NCI-H2081 treated with DMSO at 0.1 percent for 48 hours (cell line): ENCODE data around the gene GAD1.

Experiments used
- DNase-seq: peaks from one replicate; lab custom pipeline; 2025; lab: John Stamatoyannopoulos, UW

The GAD1 gene

DNA sequence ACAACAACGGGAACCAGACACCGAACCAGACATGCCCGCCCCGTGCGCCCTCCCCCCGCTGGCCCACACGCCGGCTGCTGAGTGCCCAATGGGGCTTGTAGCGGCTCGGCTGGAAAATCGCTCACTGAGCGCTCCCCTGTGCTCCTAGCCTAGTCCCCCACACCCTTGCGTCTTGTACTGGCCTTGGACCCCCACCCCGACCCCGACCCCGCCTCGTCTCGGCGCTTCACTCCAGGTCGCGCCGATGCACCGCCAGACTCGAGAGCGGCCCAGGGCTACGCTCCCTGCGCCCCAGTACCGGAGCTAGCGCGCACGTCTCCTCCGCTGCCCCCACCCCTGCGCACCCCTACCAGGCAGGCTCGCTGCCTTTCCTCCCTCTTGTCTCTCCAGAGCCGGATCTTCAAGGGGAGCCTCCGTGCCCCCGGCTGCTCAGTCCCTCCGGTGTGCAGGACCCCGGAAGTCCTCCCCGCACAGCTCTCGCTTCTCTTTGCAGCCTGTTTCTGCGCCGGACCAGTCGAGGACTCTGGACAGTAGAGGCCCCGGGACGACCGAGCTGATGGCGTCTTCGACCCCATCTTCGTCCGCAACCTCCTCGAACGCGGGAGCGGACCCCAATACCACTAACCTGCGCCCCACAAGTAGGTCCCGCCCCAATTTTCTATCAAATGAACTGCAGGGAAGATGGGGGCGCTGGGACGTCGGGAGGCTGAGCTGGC lies 1.5 kb downstream of the GAD1 start:
- DNase-seq, result no peak

- no peak for DNase-seq
Measured at GRCh38 chr2:170818752-170819470, 2.2 kb downstream of the GAD1 start.

- no peak for DNase-seq
Measured at GRCh38 chr2:170819680-170820664, 3.3 kb downstream of the GAD1 start.

- no peak for DNase-seq
Measured at GRCh38 chr2:170820757-170821530, 4.3 kb downstream of the GAD1 start.

- DNase-seq, result no peak
Measured at GRCh38 chr2:170821531-170822289, 5.0 kb downstream of the GAD1 start.

GRCh38 chr2:170822290-170823087 lies 5.8 kb downstream of the GAD1 start:
- no peak for DNase-seq

DNA sequence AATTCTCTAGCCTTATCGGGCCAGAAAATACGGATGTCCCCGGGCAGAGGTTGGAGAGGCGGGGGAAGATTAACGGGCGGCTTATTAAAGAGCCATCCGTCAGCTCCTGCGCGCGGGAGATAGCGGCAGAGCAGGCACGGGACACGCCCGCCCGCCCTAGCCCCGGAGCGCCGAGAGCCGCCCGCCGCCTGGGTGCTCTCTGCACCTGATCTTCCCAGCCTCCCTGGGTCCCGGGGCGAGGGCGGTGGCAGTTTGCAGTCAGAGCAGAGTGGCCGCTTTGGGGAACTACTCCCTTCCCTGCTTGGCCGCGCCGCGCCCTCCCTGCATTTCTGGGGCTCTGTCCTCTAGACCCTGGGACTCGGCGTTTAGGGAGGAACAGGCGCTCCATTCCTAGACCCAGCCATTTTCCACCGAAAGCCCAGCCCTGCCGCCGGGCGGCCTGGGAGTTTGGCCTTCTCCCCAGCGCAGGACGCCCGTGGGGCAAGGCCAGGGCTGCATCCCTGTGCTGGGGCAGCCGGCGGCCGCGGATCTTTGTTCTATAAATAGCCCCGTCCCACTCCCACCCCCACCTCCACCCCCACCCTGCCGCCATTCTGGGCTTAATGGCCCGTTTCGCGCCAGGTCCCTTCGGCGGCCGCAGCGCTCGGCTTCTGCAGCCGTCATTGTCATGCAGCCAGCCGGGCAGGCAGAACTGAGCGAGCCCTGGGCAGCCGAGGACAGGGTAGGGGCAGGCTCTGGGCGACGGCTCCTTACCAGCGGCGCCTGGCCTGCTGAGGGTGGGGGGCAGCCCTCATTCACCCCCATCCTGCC lies 6.6 kb downstream of the GAD1 start:
- no peak for DNase-seq

DNA sequence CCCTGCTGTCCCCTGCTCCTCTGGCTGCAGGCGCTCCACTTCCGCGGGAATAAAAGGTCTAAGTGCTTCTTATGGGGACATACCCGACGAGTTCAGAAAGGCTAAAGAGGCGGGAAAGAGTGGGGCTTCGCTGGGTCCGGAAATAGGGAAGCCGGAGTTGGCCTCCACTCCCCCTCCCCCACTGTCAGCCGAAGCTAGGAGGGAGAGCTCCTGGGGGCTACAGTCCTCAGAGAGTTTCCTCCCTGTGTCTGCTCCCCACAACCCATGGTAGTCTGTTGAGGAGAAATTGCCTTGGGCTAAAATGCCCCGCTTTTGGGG lies 7.2 kb downstream of the GAD1 start:
- DNase-seq, result no peak

- DNase-seq, result no peak
Measured at GRCh38 chr2:170824526-170825015, 7.9 kb downstream of the GAD1 start.

DNA sequence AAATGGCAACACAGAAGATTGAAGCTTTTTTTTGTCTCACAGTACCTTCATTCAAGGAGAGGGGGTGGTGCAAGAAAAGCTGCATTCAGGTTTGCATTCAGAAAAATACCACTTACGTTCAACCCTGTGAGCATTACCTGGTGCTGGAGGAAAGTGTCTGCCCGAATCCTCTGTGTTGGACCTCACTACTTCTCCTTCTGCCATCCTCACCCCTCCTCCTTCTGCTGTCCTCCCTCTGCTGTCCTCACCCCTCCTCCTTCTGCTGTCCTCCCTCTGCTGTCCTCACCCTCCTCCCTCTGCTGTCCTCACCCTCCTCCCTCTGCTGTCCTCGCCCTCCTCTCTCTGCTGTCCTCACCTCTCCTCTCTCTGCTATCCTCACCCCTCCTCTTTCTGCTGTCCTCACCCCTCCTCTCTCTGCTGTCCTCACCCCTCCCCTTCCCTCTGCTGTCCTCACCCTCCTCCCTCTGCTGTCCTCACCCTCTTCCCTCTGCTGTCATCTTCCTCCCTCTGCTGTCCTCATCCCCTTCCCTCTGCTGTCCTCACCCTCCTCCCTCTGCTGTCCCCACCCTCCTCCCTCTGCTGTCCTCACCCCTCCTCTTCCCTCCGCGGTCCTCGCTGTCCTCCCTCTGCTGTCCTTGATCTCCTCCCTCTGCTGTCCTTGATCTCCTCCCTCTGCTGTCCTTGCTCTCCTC lies 11.3 kb downstream of the GAD1 start:
- no peak for DNase-seq

- DNase-seq, result no peak
Measured at GRCh38 chr2:170828533-170828916, 11.8 kb downstream of the GAD1 start.

- no peak for DNase-seq
Measured at GRCh38 chr2:170829036-170829435, 12.3 kb downstream of the GAD1 start.

DNA sequence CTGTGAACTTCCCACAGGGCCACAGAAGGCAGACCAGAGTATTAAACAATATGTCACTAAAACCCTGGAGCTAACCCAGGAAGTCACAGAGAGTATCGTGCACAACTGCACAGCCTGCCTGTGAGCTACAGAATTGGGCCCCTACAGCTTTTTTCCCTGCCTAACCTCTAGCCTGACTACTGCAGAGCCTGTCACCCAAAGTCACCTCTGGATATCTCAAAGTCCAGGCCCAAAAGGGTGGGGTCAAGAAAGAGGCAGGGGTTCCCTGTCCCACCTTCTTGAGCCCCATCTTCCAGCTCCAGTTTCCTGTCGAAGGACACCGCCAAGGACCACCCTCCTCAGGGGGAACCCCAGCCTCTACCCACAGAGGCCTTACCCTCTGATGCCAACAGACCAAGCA lies 13.5 kb downstream of the GAD1 start:
- no peak for DNase-seq

- DNase-seq, result no peak
Measured at GRCh38 chr2:170831115-170831514, 14.4 kb downstream of the GAD1 start.

DNA sequence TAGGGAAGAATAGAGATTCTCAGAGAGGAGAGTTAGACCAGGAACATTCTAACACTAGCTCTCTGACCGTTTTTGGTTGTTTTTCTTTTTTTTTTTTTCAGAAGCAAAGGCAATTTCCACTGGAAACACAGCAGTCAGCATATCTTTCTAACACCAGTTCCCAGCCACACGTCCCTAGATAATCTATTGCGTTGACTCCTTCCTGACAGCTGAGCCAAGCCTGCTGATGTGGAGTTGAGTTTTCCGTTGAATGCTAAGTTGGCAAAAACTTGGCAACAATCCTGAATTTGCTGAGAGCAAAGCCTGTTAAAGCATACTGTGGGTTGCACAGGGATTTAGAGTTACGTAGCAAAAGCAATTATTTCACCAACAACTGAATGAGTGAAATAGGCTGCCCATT lies 19.3 kb downstream of the GAD1 start:
- no peak for DNase-seq

- no peak for DNase-seq
Measured at GRCh38 chr2:170840717-170841210, 24.1 kb downstream of the GAD1 start.

DNA sequence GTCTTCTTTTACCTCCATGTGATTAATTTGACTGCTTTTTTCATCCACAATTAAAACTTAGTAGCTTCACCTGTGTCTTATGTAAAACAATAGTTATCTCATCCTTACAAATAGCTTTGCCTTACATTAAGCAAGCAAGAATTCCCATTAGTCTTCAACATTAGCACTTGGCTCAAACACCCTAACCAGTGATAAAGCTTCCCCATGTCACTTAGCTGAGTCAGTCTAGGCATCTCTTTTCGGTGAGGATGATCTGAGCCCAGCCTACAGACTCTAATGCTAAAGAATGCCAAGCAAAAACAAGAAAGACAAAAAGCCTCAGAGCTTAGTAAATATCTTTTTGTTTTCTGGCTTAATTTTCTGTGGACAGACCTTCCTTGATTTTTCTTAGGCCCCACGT lies 26.1 kb downstream of the GAD1 start:
- no peak for DNase-seq

DNA sequence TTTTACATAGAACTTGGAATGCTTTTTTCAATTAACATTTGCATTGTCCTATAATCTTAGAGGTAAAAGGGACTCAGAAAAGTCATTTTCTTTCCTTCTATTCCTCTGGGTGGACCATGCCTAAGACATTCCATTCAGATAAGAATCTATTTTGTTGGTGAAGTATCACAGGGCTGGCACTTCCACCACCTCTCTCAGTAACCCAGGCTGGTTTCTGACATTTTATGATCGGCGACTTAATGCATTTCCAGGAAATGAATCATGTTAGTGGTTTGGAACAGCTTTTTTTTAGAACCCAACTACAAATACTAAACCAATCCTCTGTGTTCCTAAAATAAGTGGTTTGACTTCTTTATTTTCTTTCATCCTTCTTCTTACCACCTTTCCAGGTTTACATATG lies 27.0 kb downstream of the GAD1 start:
- no peak for DNase-seq

DNA sequence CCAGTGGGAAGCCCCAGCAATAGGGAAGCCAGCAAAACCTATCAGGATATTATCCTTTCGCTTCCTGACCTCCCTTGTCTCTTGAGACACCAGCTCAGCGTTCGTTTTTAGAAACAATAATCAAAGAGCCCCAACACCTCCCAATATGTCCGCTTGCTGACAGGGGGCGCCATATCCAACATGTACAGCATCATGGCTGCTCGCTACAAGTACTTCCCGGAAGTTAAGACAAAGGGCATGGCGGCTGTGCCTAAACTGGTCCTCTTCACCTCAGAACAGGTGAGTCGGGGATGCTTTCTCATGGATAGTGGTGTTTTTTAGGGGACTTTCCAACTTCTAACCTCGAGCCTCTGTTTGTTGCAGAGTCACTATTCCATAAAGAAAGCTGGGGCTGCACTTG lies 28.7 kb downstream of the GAD1 start:
- no peak for DNase-seq
